ENCODE measurements around the gene CCDC71L. TPM values are rescaled to one million over a fixed set of nuclear protein-coding genes. Genes with fewer than 3 reads are reported as not detected.

The CCDC71L gene
- total RNA-seq, 4 donors from 2014 or later: 23.2 to 145 (median 30.1) TPM

DNA sequence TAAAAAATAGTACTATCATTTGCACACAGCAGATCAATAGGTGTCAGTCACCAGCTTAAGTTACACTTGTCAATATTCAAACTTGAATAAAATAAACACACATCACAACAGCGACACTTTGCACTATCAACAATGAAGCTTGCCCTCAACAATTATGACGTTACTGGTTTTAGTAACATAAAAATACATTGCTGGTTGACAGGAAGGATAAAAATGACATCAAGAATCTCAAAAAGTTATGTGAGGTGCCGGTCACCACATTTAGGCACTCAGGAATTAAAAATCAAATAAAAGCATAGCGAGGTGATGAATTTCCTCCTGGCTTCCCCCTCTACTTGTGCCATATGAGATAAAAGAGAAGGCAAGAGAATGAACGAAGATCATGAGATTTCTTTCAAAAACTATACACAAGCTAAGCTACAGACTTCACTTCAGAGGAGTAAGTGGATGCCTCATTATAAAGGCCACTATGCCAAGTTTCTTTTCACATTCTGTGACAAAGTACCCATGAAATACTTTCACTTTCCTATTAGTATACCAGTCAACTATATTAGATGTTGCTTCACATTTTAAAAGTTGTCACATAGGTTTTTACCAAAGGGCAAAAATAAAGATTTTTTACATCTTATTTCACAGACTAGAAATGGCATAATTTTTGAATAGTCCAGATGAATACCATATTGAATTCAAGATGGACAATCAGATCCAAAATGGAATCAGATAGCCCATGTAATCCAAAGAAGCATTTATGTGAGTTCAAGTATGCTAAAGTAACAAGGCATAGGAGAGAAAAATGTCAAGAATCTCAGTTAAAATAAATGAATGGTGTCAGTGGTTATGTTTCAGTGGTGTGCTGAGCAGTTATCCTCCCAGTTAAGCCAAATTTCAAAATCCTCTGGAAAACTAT is 3.6 kb downstream of the CCDC71L start:
- no peak overlapping the region for H3K4me3 ChIP-seq
- no peaks in the 10 kb centered on the region for H3K27me3 ChIP-seq
- no peaks in the 10 kb centered on the region for H3K9me3 ChIP-seq
- TF ChIP-seq EP300 (IDR thresholded peaks at IDR 0.05) (no peak), POLR2A (IDR thresholded peaks at IDR 0.05; ENCODE audit: low read depth) (no peak), POLR2AphosphoS5 (IDR thresholded peaks at IDR 0.05) (no peak)
- TF ChIP-seq, protein P1, sequence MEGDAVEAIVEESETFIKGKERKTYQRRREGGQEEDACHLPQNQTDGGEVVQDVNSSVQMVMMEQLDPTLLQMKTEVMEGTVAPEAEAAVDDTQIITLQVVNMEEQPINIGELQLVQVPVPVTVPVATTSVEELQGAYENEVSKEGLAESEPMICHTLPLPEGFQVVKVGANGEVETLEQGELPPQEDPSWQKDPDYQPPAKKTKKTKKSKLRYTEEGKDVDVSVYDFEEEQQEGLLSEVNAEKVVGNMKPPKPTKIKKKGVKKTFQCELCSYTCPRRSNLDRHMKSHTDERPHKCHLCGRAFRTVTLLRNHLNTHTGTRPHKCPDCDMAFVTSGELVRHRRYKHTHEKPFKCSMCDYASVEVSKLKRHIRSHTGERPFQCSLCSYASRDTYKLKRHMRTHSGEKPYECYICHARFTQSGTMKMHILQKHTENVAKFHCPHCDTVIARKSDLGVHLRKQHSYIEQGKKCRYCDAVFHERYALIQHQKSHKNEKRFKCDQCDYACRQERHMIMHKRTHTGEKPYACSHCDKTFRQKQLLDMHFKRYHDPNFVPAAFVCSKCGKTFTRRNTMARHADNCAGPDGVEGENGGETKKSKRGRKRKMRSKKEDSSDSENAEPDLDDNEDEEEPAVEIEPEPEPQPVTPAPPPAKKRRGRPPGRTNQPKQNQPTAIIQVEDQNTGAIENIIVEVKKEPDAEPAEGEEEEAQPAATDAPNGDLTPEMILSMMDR (IDR thresholded peaks at IDR 0.05): no peak
- H3K4me1 ChIP-seq: peaks cover 14 to 32% (median 27%) of the 10 kb centered on the region in 4 donors
- 68% methylated on average over 5 of the region's 5 CpGs for WGBS
- intact Hi-C loops (cut with DNase I): no loop called here
- H3K27ac ChIP-seq (replicated peaks in 1 of 4): no peak overlapping the region
- H3K36me3 ChIP-seq: no peaks in the 10 kb centered on the region
- DNase-seq (ENCODE audit: extremely low spot score): no peak

DNA sequence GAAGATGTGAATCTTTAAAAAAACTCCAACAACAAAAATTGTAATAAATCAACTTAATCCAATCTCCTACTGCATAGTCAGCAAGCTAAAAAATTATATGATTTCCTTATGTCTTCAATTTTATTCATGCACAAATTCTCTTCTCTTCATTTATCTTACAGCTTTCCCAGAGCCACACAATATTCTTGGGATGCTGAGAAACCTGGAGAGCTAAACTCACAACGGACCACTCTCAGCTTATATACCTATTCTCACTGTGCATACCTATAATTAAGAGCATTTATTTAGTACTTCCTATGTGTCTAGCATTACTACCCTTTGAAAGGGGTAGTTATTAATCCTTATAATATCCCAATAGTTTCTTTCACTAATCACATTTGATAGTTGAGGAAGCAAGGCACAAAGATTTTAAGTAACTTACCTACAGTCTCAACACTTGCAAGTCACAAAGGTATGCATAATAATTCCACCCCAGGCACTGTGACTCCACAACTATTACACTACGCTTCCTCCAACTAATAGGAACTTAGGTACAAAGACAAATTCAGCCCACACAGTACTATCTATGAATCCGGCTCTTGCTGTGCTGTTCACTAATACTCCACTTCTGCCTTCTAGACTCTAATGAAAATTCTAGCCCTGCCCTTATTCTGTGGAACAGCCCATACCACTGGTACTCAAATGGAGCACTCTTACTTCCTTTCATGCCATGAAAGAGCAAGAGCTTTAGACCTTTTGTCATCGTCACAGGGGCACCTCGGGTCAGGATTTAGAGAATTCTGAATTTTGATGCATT is 5.1 kb downstream of the CCDC71L start:
- intact Hi-C loops (cut with DNase I): no loop called here
- no peak for DNase-seq (ENCODE audit: extremely low spot score)
- WGBS: 97% methylated on average over 5 of the region's 5 CpGs
- TF ChIP-seq, protein P1 (IDR thresholded peaks at IDR 0.05): no peak
- Histone ChIP-seq H3K4me3 (no peak overlapping the region), H3K9me3 (no peaks in the 10 kb centered on the region), H3K4me1 (peaks cover 14 to 32% (median 27%) of the 10 kb centered on the region in 4 donors), H3K27ac (replicated peaks in 1 of 4) (no peak overlapping the region), H3K27me3 (no peaks in the 10 kb centered on the region), H3K36me3 (no peaks in the 10 kb centered on the region)

DNA sequence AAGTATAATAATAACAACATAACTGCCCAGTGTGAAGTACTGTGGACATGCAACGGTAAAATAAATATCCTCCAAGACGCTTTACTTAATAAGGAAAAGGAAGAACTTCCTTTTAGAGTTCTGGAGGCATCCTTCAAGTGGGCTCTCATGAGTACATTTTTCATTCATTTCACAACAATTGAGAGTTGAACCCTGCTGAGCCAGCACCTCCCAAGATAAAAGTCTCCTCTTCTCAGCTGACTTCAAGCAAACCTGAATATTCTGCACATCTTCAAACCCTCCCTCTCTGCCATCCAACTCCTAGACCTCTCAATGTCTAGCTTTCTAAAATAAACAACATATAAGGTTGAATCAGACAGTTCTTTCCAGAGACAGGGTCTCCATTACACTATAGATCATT is 7.5 kb downstream of the CCDC71L start:
- no peaks in the 10 kb centered on the region for H3K9me3 ChIP-seq
- H3K36me3 ChIP-seq: no peaks in the 10 kb centered on the region
- H3K27ac ChIP-seq (replicated peaks in 1 of 4): no peak overlapping the region
- no peak for TF ChIP-seq EP300 (IDR thresholded peaks at IDR 0.05)
- no peak for TF ChIP-seq POLR2AphosphoS5 (IDR thresholded peaks at IDR 0.05)
- peaks cover 3 to 18% (median 16%) of the 10 kb centered on the region in 4 donors for H3K4me1 ChIP-seq
- no peak for DNase-seq (ENCODE audit: extremely low spot score)
- H3K4me3 ChIP-seq: no peak overlapping the region
- intact Hi-C loops (cut with DNase I): no loop called here
- no peaks in the 10 kb centered on the region for H3K27me3 ChIP-seq
- WGBS: 51% methylated on average over 2 of the region's 2 CpGs

DNA sequence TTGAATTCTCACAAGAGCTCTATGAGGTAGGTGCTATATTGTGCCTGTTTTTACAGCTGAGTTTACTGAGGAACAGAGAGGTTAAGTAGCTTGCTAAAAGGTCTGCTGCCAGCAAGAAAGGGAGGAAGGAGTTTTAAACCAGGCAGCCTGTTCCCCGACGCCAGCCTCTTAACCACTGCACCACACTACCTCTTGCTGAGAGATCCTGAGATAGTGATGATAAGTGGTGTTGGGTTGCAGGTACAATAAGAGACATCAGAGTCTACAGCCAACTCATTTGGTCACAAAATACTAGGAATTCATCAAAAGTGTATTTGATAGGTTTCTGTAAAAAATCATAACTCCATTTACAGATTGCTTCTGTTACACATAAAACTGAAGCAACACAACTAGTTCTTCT is 8.0 kb downstream of the CCDC71L start:
- Histone ChIP-seq H3K27ac (replicated peaks in 1 of 4) (no peak overlapping the region), H3K4me1 (peaks cover 0 to 12% (median 10%) of the 10 kb centered on the region in 4 donors), H3K27me3 (no peaks in the 10 kb centered on the region), H3K36me3 (no peaks in the 10 kb centered on the region), H3K9me3 (no peaks in the 10 kb centered on the region), H3K4me3 (no peak overlapping the region)
- TF ChIP-seq POLR2A (IDR thresholded peaks at IDR 0.05; ENCODE audit: low read depth) (no peak), EP300 (IDR thresholded peaks at IDR 0.05) (no peak), POLR2AphosphoS5 (IDR thresholded peaks at IDR 0.05) (no peak)
- TF ChIP-seq, protein P1 (IDR thresholded peaks at IDR 0.05): no peak
- 78% methylated on average over 2 of the region's 2 CpGs for WGBS
- intact Hi-C loops (cut with DNase I): no loop called here
- DNase-seq (ENCODE audit: extremely low spot score): no peak

DNA sequence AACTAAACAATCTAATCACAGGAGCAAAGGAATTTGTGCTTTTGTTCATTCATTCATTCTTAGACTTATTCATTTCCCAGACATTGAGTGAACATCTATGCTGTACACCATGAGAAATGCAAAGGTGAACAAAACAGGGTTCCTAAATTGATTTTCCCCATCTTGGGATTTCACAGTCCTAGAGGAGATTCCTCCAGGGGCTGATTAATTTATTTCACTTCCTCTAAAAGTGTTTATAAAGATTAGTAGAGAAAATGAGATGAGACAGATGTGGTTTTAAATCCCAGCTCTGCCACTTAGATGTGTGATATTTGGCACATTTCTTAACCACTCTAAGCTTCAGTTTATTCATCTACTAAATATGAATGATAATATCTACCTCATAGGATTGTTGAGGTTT is 8.9 kb downstream of the CCDC71L start:
- no peak for DNase-seq (ENCODE audit: extremely low spot score)
- H3K4me1 ChIP-seq: peaks cover 0 to 4% (median 2%) of the 10 kb centered on the region in 4 donors
- no peak for TF ChIP-seq POLR2A (IDR thresholded peaks at IDR 0.05; ENCODE audit: low read depth)
- TF ChIP-seq EP300 (IDR thresholded peaks at IDR 0.05): no peak
- TF ChIP-seq POLR2AphosphoS5 (IDR thresholded peaks at IDR 0.05): no peak
- TF ChIP-seq, protein P1 (IDR thresholded peaks at IDR 0.05): no peak
- no peaks in the 10 kb centered on the region for H3K36me3 ChIP-seq
- no peak overlapping the region for H3K4me3 ChIP-seq
- no peaks in the 10 kb centered on the region for H3K27me3 ChIP-seq
- no peak overlapping the region for H3K27ac ChIP-seq (replicated peaks in 1 of 4)
- intact Hi-C loops (cut with DNase I): no loop called here
- no peaks in the 10 kb centered on the region for H3K9me3 ChIP-seq
